ENCODE data around the gene EZH2.

GRCh38 chr7:148888300-148888699 lies 4.2 kb upstream of the EZH2 start:
- TF ChIP-seq CTCF (conservative IDR thresholded peaks at IDR 0.05 in 1 of 2, IDR thresholded peaks at IDR 0.05 in 1 of 2; ENCODE audit: extremely low read depth in 1 of 2, insufficient read depth in 1 of 2, low read depth in 1 of 2, low read length in 2 of 2), result no peak
- no peak for TF ChIP-seq EZH2 (IDR thresholded peaks at IDR 0.05; ENCODE audit: borderline replicate concordance, low read length)

Measured in mammary epithelial cell (primary cell).